HepG2 (cell line): ENCODE measurements around the gene VANGL2. TPM values are rescaled to one million over a fixed set of nuclear protein-coding genes. Genes with fewer than 3 reads are reported as not detected.

ENCODE experiments used
- ATAC-seq: fragments of 200-7000 bp; cut with Tn5 transposase; 3 replicates; pipeline ENCODE4 v1.9.1; 2020; ENCODE audit warnings: mild to moderate bottlenecking, moderate library complexity
- BruUV-seq: library from RNA; stranded (reverse); fragments of 400-500 nt; replicated peaks from 2 replicates; lab custom pipeline; 2021; lab: Mats Ljungman, UMichigan
- CTCF ChIA-PET: fragments of 300-600 bp; formaldehyde crosslinking; extraction: SDS; loops from one replicate; lab custom pipeline; 2021; ENCODE audit warnings: low total read pairs, inconsistent platforms, low intra/inter-chr PET ratio; lab: Yijun Ruan, JAX
- POLR2A ChIA-PET: fragments of 350-600 bp; sonication (Branson Sonifier 250); formaldehyde crosslinking; loops from one replicate; lab custom pipeline; 2020; ENCODE audit warnings: antibody characterized with exemption, inconsistent platforms; lab: Yijun Ruan, JAX
- DNase-seq: peaks from one replicate; pipeline ENCODE4 v3.0.0-alpha.2; 2015; ENCODE audit warnings: low spot score
- FAIRE-seq: peaks from 3 replicates; lab custom pipeline; 2011; peaks lifted over from hg19 to GRCh38; lab: Jason Lieb, UNC
- H2AFZ ChIP-seq: one replicate; pipeline ENCODE4 v1.6.1; 2011; ENCODE audit warnings: low read length, inconsistent platforms
- H3K27ac ChIP-seq: fragments of 300-600 bp; 3 replicates; pipeline ENCODE4 v1.8.0; 2011; ENCODE audit warnings: mixed run types, mild to moderate bottlenecking, mixed read lengths, low read length, inconsistent platforms; ENCODE audit not compliant: insufficient read depth; ENCODE audit errors: extremely low read length
- H3K27me3 ChIP-seq, 2 experiments: fragments of 200-600 bp in 1 of 2; 2 replicates in 1 of 2; 3 replicates in 1 of 2; pipeline versions ENCODE4 v1.6.0 to v1.8.0; 2011; ENCODE audit warnings: low read length in 2 of 2, mild to moderate bottlenecking in 2 of 2, moderate library complexity in 2 of 2, inconsistent platforms in 1 of 2; ENCODE audit not compliant: insufficient read depth in 2 of 2, control insufficient read depth in 1 of 2
- H3K36me3 ChIP-seq, 2 experiments: fragments of 200-600 bp in 1 of 2; replicated peaks in 1 of 2; 2 replicates in 1 of 2; 3 replicates in 1 of 2; pipeline versions ENCODE4 v1.5.1 to v1.8.0; 2011; ENCODE audit warnings: low read length in 2 of 2, inconsistent platforms in 1 of 2; ENCODE audit not compliant: insufficient read depth in 2 of 2, control insufficient read depth in 1 of 2
- H3K4me1 ChIP-seq: 2 replicates; pipeline ENCODE4 v1.5.1; 2012; ENCODE audit warnings: low read length, inconsistent platforms; ENCODE audit not compliant: insufficient read depth
- H3K4me2 ChIP-seq: 2 replicates; pipeline ENCODE4 v1.6.0; 2011; ENCODE audit warnings: low read depth, low read length, inconsistent platforms
- H3K4me3 ChIP-seq, 3 experiments: fragments of 200-600 bp in 1 of 3; sonication (generic), shearing (Covaris generic) in 1 of 3; replicated peaks in 1 of 3; 2 replicates each; pipeline ENCODE4 v1.5.1; 2011 to 2016; ENCODE audit warnings: low read length in 3 of 3, inconsistent platforms in 2 of 3, low read depth in 2 of 3, mild to moderate bottlenecking in 2 of 3, control low read depth in 1 of 3, mixed read lengths in 1 of 3; ENCODE audit not compliant: insufficient read depth in 1 of 3
- H3K79me2 ChIP-seq: one replicate; pipeline ENCODE4 v1.6.1; 2011; ENCODE audit warnings: low read length, inconsistent platforms; ENCODE audit not compliant: insufficient read depth
- H3K9ac ChIP-seq: 2 replicates; pipeline ENCODE4 v1.6.0; 2011; ENCODE audit warnings: mild to moderate bottlenecking, low read depth, low read length, inconsistent platforms; ENCODE audit not compliant: insufficient read depth
- H3K9me3 ChIP-seq: 2 replicates; pipeline ENCODE4 v1.5.1; 2012; ENCODE audit warnings: mild to moderate bottlenecking, low read length
- H4K20me1 ChIP-seq: 2 replicates; pipeline ENCODE4 v1.6.0; 2011; ENCODE audit warnings: inconsistent platforms, mild to moderate bottlenecking, low read length, moderate library complexity; ENCODE audit not compliant: insufficient read depth
- ATF6 ChIP-seq: sonication (generic); formaldehyde crosslinking; conservative IDR thresholded peaks from 2 replicates; pipeline ENCODE4 v1.4.0; 2020; ENCODE audit warnings: missing genetic modification reagents
- MAZ ChIP-seq, 2 experiments: sonication (generic) in 1 of 2; formaldehyde crosslinking in 1 of 2; IDR thresholded peaks; 2 replicates each; pipeline versions ENCODE4 v1.5.0 to v1.6.1; 2012 to 2020; ENCODE audit warnings: low read depth in 2 of 2, mild to moderate bottlenecking in 2 of 2, borderline replicate concordance in 1 of 2, improper control_type of control experiment in 1 of 2, low read length in 1 of 2, missing genetic modification reagents in 1 of 2, moderate library complexity in 1 of 2
- MXD1 ChIP-seq: sonication (generic); formaldehyde crosslinking; IDR thresholded peaks from 2 replicates; pipeline ENCODE4 v1.4.0; 2020; ENCODE audit warnings: mild to moderate bottlenecking, missing genetic modification reagents
- PITX1 ChIP-seq: sonication (generic); formaldehyde crosslinking; IDR thresholded peaks from 2 replicates; pipeline ENCODE4 v1.5.1; 2020; ENCODE audit warnings: mild to moderate bottlenecking, missing genetic modification reagents
- SMC3 ChIP-seq: IDR thresholded peaks from 2 replicates; pipeline ENCODE4 v1.6.1; 2011; ENCODE audit warnings: low read length, improper control_type of control experiment
- SP1 ChIP-seq, 2 experiments: fragments of 450-650 bp in 1 of 2; sonication (generic) in 1 of 2; formaldehyde crosslinking in 1 of 2; IDR thresholded peaks; 2 replicates each; pipeline versions ENCODE4 v1.4.0 to v1.6.1; 2016 to 2020; ENCODE audit warnings: missing genetic modification reagents in 1 of 2
- SP140L ChIP-seq: sonication (generic); formaldehyde crosslinking; IDR thresholded peaks from 2 replicates; pipeline ENCODE4 v1.4.0; 2020; ENCODE audit warnings: missing genetic modification reagents, borderline replicate concordance
- STAG1 ChIP-seq: sonication (generic); formaldehyde crosslinking; IDR thresholded peaks from 2 replicates; pipeline ENCODE4 v1.4.0; 2020; ENCODE audit warnings: missing genetic modification reagents
- ZNF205 ChIP-seq: IDR thresholded peaks from 2 replicates; pipeline ENCODE4 v1.6.1; 2018; ENCODE audit warnings: missing biosample characterization, missing genetic modification reagents
- ZNF232 ChIP-seq: sonication (generic); formaldehyde crosslinking; IDR thresholded peaks from 2 replicates; pipeline ENCODE4 v1.4.0; 2020; ENCODE audit warnings: missing genetic modification reagents, borderline replicate concordance
- ZNF280D ChIP-seq: sonication (generic); formaldehyde crosslinking; IDR thresholded peaks from 2 replicates; pipeline ENCODE4 v1.5.1; 2020; ENCODE audit warnings: mild to moderate bottlenecking, missing genetic modification reagents
- ZNF597 ChIP-seq: sonication (generic); formaldehyde crosslinking; IDR thresholded peaks from 2 replicates; pipeline ENCODE4 v1.5.0; 2020; ENCODE audit warnings: missing genetic modification reagents
- ZNF639 ChIP-seq: conservative IDR thresholded peaks from 2 replicates; pipeline ENCODE4 v1.6.1; 2018; ENCODE audit warnings: missing genetic modification reagents
- ZNF737 ChIP-seq: sonication (generic); formaldehyde crosslinking; IDR thresholded peaks from 2 replicates; pipeline ENCODE4 v1.5.0; 2020; ENCODE audit warnings: missing genetic modification reagents, mild to moderate bottlenecking, borderline replicate concordance
- WGBS: methylation state at CpG from one replicate; pipeline ENCODE4 v1.1.6; 2017; ENCODE audit warnings: low lambda C conversion rate; 5-methylcytosine and 5-hydroxymethylcytosine counted together
- in situ Hi-C: cut with HindIII; loops from 2 replicates; pipeline ENCODE4 v1.10.0; 2017; ENCODE audit warnings: low pct_unique_long_range_greater_than_20kb; ENCODE audit not compliant: extremely low pct_ligation_motif_present
- intact Hi-C: fragments of 100-400 bp; cut with micrococcal nuclease; formaldehyde crosslinking; loops from one replicate; pipeline ENCODE4 v1.10.0; 2022; ENCODE audit not compliant: unreplicated experiment
- polyA plus RNA-seq, 8 experiments: library from polyadenylated mRNA; depleted of rRNA in 3 of 8; stranded (reverse) in 7 of 8; unstranded in 1 of 8; fragments of >200 nt; fragmentation: Illumina TruSeq in 4 of 8; extraction: Trizol in 4 of 8; gene quantifications; 2 replicates each; pipeline versions ENCODE4 v1.2.1 to v1.2.3, GENCODE V29; 2011 to 2016; ENCODE audit warnings: low read depth in 4 of 8, missing spikeins in 1 of 8, mixed read lengths in 1 of 8; ENCODE audit not compliant: insufficient read depth in 1 of 8
- total RNA-seq, 5 experiments: library from RNA; depleted of rRNA; stranded (reverse); fragments of >200 nt; fragmentation: Illumina TruSeq; extraction: Trizol; gene quantifications; 2 replicates each; pipeline ENCODE4 v1.2.3, GENCODE V29; 2016; ENCODE audit warnings: low read depth in 1 of 5

VANGL2 gene
- total and polyA plus RNA-seq, 2 of the 13 experiments (the other 11 are each of a cell fraction or from before 2014, with no cell fraction given) = 0.09 TPM; not detected in 1

- no peak overlapping the region for H3K27ac ChIP-seq
- intact Hi-C loops (no loop called here), in situ Hi-C loops (no loop called here)
- POLR2A ChIA-PET = no interaction called here
- FAIRE-seq (no peak), DNase-seq (no peak), ATAC-seq (no peak)
- H3K79me2 ChIP-seq = no peaks in the 10 kb centered on the region
- CTCF ChIA-PET = no interaction called here
- H2AFZ ChIP-seq = no peak overlapping the region
- peaks cover 1 to 46% of the 10 kb centered on the region in 2 experiments; a peak in 4 of 5 replicates for H3K27me3 ChIP-seq
- H3K4me2 ChIP-seq = no peak overlapping the region
- WGBS = 17% methylated on average over 10 of the region's 12 CpGs
- TF ChIP-seq SP1 (IDR thresholded peaks at IDR 0.05) (no peak), SP1 (CRISPR knock-in tag; IDR thresholded peaks at IDR 0.05) (no peak), SP140L (CRISPR knock-in tag) (no peak), ZNF205 (CRISPR knock-in tag) (no peak), STAG1 (no peak), ZNF737 (no peak), PITX1 (CRISPR knock-in tag) (no peak), ZNF232 (CRISPR knock-in tag) (no peak), MXD1 (CRISPR knock-in tag) (no peak), ZNF639 (no peak), ZNF280D (CRISPR knock-in tag) (no peak), SMC3 (no peak), ZNF597 (CRISPR knock-in tag) (no peak), ATF6 (CRISPR knock-in tag) (no peak), MAZ (IDR thresholded peaks at IDR 0.05; ENCODE audit: borderline replicate concordance, low read depth, low read length) (no peak), MAZ (CRISPR knock-in tag; IDR thresholded peaks at IDR 0.05; ENCODE audit: low read depth) (no peak)
- no peaks in the 10 kb centered on the region for H3K9me3 ChIP-seq
- H3K36me3 ChIP-seq = no peaks in the 10 kb centered on the region
- no peaks in the 10 kb centered on the region for H4K20me1 ChIP-seq
- H3K9ac ChIP-seq = no peak overlapping the region
- H3K4me3 ChIP-seq = no peak overlapping the region
- no TSS peak for BruUV-seq
- no peaks in the 10 kb centered on the region for H3K4me1 ChIP-seq
Observed at GRCh38 chr1:160407839-160408801, 7.8 kb downstream of the VANGL2 start.
